PFSK-1 (cell line): ENCODE data around the gene SASH1.

Source experiments
- FOXP2 ChIP-seq: optimal IDR thresholded peaks from 2 replicates; pipeline ENCODE3; 2011; ENCODE audit warnings: borderline replicate concordance, control low read depth, inconsistent platforms; ENCODE audit not compliant: insufficient read depth; ENCODE audit errors: extremely low read length, extremely low read depth
- POLR2AphosphoS5 ChIP-seq: IDR thresholded peaks from 2 replicates; pipeline ENCODE4 v1.6.1; 2012; ENCODE audit warnings: low read depth, mild to moderate bottlenecking, control low read depth, low read length, moderate library complexity
- SIN3A ChIP-seq: IDR thresholded peaks from 2 replicates; pipeline ENCODE4 v1.6.1; 2012; ENCODE audit warnings: mild to moderate bottlenecking, low read length, moderate library complexity, borderline replicate concordance; ENCODE audit not compliant: insufficient read depth
- TAF1 ChIP-seq: IDR thresholded peaks from 2 replicates; pipeline ENCODE4 v1.6.1; 2012; ENCODE audit warnings: low read length, control low read depth, borderline replicate concordance; ENCODE audit not compliant: insufficient read depth
- TF ChIP-seq, protein P1 (sequence below), 2 experiments: IDR thresholded peaks; 2 replicates each; pipeline versions ENCODE4 v1.6.1 to v1.8.0; 2011 to 2012; ENCODE audit warnings: low read depth in 2 of 2, low read length in 2 of 2, control low read depth in 1 of 2, inconsistent platforms in 1 of 2, mild to moderate bottlenecking in 1 of 2, moderate library complexity in 1 of 2; ENCODE audit not compliant: insufficient read depth in 1 of 2

The SASH1 gene

DNA sequence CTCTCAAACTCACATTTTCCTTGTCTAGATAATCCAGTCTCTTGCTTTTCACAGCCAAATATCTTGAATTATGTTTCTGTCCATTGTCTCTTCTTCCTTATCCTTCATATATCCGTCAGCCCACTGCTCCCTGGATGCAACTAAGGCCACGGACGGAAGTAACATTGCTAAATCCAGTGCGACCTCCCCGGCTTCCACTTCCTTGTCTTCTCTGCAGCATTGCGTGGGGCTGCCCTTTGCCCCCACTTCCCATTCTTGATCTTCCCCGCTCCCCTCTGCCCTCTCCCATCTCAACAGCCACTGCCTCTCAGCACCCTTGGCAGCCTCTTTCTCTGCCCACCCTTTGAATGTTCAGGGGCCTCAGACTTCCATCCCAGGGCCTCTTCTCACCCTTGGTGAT is 213.8 kb downstream of the SASH1 start:
- TF ChIP-seq FOXP2 (no peak), TAF1 (no peak), POLR2AphosphoS5 (no peak), SIN3A (no peak)
- TF ChIP-seq, protein P1, sequence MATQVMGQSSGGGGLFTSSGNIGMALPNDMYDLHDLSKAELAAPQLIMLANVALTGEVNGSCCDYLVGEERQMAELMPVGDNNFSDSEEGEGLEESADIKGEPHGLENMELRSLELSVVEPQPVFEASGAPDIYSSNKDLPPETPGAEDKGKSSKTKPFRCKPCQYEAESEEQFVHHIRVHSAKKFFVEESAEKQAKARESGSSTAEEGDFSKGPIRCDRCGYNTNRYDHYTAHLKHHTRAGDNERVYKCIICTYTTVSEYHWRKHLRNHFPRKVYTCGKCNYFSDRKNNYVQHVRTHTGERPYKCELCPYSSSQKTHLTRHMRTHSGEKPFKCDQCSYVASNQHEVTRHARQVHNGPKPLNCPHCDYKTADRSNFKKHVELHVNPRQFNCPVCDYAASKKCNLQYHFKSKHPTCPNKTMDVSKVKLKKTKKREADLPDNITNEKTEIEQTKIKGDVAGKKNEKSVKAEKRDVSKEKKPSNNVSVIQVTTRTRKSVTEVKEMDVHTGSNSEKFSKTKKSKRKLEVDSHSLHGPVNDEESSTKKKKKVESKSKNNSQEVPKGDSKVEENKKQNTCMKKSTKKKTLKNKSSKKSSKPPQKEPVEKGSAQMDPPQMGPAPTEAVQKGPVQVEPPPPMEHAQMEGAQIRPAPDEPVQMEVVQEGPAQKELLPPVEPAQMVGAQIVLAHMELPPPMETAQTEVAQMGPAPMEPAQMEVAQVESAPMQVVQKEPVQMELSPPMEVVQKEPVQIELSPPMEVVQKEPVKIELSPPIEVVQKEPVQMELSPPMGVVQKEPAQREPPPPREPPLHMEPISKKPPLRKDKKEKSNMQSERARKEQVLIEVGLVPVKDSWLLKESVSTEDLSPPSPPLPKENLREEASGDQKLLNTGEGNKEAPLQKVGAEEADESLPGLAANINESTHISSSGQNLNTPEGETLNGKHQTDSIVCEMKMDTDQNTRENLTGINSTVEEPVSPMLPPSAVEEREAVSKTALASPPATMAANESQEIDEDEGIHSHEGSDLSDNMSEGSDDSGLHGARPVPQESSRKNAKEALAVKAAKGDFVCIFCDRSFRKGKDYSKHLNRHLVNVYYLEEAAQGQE (IDR thresholded peaks at IDR 0.05; ENCODE audit: insufficient read depth in 1 of 2, low read depth in 2 of 2, low read length in 2 of 2): no peak

DNA sequence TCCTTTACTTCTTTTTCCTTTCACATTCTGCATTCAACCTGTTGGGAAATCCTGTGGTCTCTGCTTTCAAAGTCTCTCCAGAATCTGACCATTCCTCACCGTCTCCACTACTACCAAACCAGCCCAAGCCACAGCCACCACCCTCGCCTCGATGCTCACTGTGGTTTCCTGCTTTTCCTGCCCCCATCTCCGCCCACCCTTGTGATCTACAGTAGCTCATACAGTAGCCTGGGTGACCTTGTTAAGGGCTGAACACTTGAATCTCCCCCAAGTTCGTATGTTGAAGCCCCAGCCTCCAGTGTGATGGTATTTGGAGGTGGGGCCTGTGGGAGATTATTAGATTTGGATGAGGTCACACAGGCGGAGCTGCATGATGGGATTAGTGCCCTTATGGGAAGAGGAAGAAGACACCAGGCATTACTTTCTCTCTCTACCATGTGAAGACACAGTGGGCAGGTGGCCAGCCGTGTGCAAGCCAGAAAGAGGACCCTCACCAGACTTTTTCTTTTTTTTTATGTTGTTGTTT is 215.2 kb downstream of the SASH1 start:
- TF ChIP-seq, protein P1 (IDR thresholded peaks at IDR 0.05; ENCODE audit: insufficient read depth in 1 of 2, low read depth in 2 of 2, low read length in 2 of 2): no peak
- TF ChIP-seq TAF1 (no peak), SIN3A (no peak), FOXP2 (no peak), POLR2AphosphoS5 (no peak)

DNA sequence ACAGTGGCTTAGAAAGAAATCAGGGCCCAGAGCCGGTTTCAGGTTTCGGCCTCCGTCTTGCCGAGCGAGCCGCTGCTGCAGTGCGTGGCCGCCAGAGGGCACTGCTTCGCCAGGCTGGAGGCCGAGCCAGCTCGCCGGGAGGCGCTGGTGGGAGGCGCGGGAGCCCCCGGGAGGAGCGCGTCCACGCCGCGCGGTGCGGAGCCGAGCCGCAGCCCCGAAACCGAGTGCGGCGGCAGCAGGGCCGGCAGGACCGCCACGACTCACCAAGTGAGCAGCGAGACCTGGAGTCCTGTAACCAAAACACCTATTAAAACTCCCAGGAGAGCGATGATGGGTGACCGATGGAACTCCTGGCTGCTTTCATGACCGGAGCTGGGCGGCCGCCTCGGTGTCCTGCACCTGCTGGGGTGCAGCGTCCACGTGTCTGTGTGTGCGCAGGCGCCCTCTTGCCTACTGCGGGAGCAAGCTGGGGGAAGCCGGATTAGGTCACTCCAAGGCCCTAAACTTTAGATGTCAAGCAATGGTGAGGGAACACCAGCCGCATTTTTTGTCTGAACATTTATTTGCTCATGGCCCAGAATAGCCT is 217.3 kb downstream of the SASH1 start:
- TF ChIP-seq SIN3A: no peak
- TF ChIP-seq FOXP2: peak; percentile 88
- TF ChIP-seq, protein P1 (IDR thresholded peaks at IDR 0.05; ENCODE audit: insufficient read depth in 1 of 2, low read depth in 2 of 2, low read length in 2 of 2): no peak

DNA sequence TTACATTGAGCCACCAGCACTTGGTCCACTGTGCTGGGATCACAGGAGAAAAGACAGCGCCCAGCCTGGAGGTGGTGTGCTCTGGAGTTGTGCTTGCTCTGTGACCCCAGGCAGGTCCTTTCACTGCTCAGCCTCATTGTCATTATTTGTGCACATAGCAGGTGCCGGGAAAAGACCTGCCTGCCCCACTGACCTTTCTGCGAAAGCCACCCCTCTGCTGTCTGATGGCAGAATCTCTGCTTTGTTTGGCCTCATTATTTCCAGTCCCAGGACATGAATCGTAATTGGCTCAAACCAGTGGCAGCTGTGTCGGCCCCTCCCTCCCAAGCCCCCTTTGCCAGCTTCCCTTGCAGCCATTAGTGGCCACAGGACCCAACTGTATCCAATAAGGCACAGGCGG is 219.0 kb downstream of the SASH1 start:
- TF ChIP-seq SIN3A (no peak), POLR2AphosphoS5 (no peak), FOXP2 (no peak), TAF1 (no peak)
- TF ChIP-seq, protein P1 (IDR thresholded peaks at IDR 0.05; ENCODE audit: insufficient read depth in 1 of 2, low read depth in 2 of 2, low read length in 2 of 2): no peak

DNA sequence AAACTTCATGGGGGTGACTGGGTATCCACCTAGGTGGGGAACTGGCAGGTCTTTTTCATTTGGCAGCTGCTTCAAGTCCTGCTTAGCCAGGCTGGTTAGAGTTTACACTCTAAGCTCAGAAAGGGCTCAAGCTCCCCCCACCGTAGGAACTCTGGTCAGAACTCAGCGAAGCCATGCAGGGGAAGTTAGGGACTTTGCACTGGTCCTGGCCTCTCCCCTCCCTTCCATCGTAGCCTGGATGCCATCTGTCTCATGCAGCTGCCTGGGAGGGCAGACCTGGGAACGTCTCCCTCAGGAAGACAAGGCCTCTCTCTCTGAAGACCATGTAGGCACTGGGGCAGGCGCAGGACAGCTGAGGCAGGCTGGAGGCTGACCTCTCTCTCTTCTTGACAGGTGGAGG is 220.4 kb downstream of the SASH1 start:
- TF ChIP-seq FOXP2 (no peak), TAF1 (no peak), POLR2AphosphoS5 (no peak), SIN3A (no peak)
- TF ChIP-seq, protein P1 (IDR thresholded peaks at IDR 0.05; ENCODE audit: insufficient read depth in 1 of 2, low read depth in 2 of 2, low read length in 2 of 2): no peak
